ENCODE results near the gene NXPH3.
"Not testable (repeated sequence)": the region's sequence is repeated elsewhere in the genome, so short reads cannot be mapped to it uniquely, and the experiment has no call there.

The NXPH3 gene

DNA sequence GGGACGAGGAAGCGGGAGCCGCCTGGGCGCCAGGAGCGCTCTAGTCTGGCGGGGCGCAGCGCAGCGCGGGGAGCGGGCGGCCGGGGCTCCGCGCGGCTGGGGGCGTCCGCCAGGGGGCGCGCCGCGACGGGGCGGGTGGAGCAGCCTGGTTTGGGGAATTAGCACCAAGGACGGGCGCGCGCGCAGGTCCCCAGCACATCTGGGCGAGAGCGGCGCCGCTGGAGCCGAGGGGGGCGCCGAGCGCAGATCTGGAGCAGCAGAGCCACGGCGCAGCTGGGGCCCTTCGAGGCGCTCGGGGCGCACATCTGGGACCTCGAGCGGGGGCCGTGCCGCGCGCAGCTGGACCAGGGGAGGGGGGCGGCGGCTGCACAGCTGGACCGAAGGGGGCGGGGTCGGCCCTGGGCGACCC lies at the start of gene NXPH3:
TSS of gene NXPH3 (plus strand) at position 193 of the 409 bp plus-strand sequence. CDS start 349 bp downstream, outside the sequence.
- peak; percentile 10 to 72 (median 72) for DNase-seq

DNA sequence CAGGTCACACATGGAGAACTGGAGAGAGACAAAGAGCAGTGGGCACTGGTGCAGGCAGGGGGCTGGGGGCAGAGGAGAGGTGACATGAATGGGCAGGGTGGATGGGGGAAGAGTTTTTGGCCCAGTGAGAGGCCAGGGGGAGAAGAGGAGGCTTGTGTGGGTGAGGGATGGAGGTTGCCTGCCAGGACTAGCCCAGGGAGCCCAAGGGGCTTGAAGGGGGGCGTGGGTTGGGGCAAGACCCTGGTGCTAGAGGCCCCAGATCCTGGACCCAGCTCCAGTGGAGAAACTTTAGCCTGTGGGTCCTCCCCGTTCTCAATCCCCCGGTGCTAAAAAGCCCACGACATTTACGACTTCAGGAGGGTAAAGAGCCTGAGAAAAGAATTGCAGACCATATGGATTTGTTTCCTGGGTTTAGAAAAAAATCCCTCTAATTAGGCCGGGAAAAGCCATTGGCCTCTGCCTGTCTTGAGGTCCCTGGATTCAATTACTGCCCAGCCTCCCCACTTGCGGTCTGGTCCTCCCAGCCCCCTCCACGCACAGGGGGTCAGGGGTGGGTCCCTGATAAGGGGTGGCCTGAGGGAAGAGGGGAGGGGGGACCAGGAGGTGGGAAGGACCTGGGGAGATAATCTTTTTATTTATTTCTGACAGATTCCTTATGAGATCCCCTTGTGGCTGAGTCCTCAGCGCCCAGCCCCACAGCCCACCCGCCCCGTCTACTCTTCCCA lies 47.6 kb upstream of the NXPH3 start:
- no peak for DNase-seq

DNA sequence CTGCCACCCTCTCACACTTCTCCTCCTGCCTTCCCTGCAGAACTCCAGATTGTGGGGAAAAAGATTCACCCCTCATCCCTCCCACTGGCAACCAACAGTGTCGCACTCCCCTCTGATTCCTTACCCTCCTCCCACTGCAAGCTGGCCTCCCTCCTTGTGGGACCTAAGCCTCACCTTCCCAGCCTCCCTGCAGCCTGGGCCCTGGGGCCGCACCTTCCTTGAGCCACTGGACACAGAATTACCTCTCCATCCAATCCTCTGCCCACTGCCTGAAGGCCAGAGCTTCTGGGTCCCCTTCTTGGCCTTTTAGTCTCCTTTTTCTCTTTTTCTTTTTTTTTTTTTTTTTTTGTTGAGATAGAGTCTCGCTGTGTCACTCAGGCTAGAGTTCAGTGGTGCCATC lies 46.7 kb upstream of the NXPH3 start:
- no peak for DNase-seq

DNA sequence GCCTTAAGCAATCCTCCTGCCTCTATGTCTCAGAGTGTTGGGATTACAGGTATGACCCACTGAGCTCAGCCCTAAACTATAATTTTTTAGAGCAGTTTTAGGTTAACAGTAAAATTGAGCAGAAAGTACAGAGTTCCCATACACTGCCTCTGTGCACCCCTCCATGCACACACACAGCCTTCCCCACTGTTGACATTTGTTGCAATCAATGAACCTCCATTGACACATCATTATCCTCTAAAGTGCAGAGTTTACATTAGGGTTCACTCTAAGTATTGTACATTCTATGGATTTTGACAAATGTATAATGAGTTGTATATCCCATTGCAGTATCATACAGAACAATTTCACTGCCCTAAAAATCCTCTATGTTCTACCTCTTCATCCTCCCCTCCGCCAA lies 45.6 kb upstream of the NXPH3 start:
- DNase-seq = no peak

DNA sequence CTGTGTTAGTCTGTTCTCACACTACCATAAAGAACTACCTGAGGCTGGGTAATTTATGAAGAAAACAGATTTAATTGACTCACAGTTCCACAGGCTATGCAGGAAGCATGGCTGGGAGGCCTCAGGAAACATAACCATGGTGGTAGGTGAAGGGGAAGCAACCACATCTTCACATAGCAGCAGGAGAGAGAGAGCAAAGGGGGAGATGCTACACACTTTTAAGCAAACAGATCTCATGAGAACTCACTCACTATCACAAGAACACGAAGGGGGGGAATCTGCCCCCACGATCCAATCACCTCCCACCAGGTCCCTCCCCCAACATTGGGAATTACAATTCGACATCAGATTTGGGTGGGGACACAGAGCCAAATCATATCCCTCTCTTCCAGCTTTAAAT lies 31.8 kb upstream of the NXPH3 start:
- no peak for DNase-seq

DNA sequence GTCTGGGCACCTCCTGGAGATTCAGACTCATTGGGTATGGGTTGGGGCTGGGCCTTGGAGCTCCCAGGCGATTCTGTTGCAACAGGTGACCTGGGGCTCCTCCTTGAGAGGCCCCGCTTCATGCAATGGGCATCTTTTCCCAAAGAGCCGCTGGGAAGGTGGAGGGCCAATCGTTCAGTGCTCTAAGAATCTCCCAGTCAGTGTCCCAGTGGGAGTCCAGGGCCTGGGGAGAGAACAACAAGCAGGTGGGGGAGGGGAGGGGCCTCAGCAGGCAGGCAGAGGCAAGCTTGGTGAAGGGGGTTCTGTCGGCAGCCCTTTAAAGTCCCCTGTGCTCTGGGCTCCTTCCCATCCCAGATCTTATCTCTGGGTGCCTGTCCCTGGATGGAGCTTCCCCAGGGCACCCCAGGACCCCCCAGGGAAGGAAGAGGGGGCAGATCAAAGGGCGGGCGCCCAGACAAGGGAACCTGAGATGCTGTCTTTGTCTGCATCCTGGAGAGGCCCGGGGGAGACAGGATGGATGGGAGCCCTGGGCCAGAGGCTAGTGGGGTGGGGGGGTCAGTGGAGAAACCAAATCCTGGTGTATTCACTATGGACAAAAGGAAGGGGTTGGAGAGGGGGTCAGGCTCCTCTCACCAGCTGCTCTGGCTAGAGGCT lies 30.5 kb upstream of the NXPH3 start:
- peak in 1 of 3 experiments; percentile 5 for DNase-seq

DNA sequence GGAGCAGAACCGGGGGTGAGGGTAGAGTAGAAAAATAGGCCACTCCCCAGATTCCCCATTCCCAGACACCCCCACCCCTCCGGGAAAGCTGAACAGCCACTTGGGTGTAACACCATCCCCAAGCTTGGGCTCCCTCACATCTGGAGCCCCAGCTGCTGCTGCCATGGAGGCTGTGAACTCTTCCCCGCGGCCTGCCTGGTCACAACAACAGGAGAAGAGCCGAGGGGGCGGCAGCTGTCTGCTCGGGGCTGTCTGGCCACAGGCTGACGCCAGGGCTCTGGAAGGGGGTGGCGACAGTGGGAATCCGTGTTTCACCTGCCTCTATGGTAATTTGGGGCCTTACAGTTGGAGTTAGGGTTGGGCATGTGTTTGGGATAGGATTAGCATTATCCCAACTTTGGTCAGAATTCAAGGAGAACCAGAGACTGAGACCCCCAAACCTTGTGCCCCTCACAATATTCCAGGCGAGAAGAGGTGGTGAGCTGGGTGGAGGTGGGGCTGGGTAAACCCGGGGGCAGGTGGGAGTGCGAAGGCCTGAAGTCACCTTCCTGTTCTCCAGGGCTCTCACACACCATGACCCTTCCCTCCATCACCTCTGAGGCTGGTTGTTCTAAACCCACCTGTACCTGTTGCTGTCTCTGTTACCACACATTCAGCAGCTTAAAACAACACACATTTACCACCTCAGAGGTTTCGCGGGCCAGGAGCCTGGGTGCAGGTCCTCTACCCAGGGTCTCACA lies 29.7 kb upstream of the NXPH3 start:
- DNase-seq = no peak

DNA sequence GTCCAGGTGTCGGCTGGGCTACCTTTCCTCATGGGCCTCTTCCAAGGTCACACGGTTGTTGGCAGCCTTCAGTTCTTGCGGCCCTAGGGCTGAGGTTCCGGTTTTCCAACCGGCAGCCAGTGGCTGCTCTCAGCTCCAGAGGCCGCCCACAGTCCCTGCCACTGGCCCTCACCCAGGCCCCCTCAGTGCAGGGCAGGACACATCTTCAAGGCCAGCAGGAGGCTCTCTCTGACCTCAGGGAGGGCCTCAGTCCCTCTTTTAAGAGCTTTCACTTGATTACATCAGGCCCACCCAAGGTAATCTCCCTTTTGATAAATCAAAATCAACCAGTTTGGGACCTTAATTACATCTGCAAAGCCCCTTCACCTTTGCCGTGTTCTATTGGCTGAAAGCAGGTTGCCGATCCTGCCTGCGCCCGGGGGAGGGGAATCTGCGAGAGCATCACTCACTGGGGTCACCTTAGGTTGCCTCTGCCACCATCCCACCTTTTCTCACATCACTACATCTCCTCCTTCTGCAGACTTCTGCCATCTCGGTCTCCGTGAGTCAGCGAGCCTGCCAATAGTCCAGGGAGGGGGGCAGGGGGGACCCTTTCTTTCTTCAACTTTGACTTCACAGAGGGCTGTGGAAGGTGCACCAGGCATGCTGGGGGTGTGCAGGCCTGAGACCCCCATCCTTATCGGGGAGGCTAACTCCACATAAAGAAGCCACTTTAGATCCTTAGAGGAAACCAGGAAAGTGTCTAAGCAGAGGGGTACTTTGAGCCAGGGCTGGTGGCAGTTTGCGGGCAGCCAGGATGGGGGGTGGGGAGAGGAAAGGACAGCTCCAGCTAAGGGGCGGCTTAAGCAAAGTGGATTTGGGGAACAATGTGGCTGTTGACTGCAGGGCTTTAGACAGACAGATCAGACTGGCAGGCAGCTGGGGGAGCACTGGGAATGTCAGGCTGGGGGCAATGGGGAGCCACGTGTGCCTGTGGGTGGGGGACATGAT lies 28.8 kb upstream of the NXPH3 start:
- DNase-seq = no peak

DNA sequence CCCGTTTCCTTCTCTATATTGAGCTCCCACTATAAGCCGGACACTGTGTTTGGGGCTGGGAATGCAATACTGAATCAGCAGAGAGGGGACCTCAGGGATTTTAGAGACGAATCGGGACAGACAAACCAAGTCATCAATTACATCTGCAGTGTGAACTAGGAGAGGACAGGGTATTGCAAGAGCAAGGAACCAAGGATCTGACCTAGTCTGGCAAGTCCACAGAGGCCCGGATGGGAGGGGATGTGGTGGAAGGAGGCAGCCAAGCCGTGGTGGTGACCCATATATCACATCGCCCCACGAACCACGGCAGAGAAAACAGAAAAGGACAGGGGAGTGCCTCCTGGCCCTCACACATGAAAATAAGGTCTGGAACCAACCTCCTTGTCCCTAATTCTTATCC lies 28.1 kb upstream of the NXPH3 start:
- DNase-seq = no peak

DNA sequence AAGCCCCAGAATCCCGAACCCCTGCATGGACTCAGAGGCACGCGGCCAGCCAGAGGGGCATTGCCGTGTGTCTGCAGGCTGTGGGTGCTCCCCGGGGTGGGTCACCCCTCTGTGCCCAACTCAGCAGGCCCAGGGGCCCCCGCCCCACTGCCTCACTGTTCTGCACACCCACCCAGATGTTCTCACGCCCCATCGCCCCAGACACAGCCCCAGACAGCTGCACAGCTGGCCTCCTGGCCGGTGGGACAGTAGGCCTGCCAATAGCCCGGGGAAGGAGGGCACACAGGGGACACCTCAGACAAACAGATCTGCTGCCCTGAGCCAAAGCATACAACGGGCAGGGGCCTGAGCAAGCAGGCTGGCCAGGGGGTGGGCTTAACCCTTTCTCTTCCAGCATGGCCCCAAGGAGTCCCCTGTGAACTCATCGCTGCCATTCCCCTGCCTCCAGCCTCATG lies 27.6 kb upstream of the NXPH3 start:
- no peak for DNase-seq

DNA sequence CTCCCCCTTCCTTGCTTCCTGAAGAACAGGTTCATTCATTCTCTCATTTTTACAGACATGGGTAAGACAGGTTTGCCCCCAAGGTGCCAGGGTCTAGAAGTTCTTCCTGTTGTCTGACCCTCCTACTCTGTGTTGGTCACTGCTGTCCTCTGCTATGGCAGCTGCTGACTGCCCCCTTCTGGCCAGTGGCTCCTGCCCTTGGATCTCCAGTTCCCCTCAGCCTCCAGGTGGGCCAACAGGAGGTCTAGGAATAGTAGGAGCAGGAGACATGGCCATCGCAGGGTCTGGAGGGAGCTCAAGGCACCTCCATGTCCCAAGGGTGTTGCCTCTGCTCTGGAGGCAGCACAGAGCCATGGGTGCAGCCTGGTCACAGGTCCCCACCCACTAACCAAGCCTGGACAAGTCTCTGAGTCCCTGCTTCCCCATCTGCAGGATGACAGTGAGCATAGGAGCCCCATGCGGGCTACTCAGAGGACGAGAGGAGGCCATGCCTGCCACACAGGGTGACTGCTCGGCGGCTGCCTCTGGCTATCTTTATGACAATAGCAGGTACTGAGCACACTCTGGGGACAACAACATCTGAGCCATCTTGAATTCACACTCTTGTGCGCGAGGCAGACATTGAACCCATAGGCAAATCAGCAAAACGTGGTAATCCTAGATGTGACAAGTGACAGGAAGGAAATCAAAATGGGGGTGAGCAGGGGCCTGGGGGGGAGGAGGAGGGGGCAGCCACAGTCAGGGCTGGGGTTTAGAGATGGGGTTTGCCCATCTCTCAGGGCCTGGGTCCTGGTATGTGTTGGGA lies 27.0 kb upstream of the NXPH3 start:
- DNase-seq = peak in 1 of 3 experiments; percentile 4

DNA sequence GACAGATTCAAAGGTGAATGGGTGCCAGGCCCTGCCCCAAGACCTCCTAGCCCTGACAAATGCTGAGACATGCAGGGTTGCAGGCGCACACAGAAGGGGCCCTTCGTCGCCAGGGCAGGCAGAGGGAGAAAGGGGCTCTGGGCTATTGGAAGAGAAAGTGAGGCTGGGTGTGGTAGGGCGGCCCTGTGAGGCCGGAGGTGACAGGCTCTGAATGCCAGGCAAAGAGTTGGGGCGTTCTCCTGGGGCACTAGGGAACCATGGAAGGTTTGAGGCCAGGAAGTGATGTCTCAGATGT lies 26.4 kb upstream of the NXPH3 start:
- no peak for DNase-seq

DNA sequence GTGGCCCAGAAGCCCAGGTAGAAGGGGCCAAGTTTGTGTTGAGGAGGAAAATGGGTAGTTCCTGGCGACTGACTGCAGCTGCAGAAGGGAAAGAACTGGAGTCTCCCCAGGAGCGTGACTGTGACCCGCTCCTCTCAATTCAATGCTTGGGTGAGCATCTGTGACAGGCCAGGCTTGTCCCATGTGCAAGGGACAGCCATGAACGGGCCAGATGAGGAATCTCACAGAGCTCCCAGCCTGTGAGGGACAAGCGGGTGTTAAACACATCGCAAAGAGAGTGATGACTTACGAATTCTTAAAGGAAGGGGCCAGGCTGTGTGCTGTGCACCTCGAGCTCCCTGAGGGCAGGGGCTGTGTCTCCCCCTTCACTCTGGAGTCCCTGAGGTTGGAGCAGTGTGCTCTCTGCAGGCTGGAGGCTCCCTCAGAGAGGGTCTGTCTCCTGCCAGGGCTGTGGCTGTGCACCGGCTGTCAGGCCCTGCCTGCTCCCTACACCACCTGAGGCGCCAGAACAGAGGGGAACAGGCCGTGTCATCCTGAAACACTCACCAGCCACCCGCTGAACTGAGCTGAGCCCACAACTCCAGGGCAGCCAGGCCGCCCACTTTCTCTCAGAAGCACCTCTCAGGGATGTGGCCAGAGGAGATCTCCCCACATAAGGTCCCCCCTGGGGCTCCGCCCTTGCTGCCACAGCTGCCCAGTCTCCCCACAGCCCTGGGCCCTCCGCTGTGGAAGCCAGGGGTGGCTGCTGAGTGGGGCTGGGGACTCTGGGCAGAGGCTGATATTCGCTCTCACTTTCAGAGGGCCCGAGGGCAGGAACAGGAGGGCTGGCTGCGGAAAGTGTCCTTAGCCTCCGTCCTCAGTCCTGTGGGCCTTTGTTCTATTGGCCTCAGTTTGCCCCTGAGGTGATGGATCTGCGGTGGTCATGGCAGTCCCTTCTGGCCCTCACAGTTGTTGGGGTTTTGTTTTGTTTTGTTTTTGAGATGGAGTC lies 25.7 kb upstream of the NXPH3 start:
- DNase-seq = no peak

DNA sequence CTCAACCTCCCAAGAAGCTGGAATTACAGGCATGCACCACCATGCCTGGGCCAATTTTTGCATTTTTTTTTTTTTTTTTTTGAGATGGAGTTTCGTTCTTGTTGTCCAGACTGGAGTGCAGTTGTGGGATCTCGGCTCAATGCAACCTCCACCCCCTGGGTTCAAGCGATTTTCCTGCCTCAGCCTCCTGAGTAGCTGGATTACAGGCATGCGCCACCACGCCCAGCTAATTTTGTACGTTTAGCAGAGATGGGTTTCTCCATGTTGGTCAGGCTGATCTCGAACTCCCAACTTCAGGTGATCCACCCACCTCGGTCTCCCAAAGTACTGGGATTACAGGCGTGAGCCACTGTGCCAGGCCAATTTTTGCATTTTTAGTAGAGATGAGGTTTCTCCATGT lies 24.9 kb upstream of the NXPH3 start:
- DNase-seq = not testable (repeated sequence)

DNA sequence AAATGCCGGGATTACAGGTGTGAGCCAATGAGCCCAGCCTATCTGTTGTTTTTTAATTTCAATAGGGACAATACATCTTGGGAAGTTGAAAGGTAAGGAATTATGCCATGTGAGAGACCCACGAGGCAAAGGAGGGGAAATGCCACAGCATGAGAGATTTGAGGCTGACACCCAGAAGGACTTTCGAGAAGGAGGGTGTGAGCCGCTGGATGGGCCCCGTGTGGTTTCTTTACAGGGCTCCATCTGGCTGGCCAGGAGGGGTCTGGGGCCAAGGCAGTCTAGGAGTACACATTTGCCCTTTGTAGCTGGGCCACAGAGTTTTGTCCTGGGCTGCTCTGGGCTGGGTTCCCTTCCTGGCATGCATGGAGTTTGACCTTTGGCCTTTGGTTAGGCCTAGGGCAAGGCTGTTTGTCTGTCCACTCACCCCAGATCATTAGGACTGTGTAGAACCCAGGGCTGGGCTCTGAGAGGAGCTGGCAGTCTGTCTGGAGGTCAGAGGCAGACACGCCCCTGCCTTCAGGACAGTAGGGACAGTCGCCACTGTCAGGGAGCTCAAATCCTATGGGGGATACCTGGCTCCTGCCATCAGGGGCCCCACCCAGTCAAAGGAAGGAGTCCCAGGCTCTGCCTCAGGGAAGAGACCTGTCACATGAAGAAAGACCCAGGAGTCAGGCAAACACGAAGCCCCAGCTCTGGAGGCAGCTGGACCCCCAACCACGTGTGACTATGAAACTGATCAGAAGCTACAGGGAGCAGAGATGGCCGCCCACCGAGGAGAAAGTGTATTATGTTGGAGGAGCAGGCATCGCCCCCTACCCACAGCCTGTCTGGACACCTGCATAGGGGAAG lies 24.2 kb upstream of the NXPH3 start:
- DNase-seq = no peak

DNA sequence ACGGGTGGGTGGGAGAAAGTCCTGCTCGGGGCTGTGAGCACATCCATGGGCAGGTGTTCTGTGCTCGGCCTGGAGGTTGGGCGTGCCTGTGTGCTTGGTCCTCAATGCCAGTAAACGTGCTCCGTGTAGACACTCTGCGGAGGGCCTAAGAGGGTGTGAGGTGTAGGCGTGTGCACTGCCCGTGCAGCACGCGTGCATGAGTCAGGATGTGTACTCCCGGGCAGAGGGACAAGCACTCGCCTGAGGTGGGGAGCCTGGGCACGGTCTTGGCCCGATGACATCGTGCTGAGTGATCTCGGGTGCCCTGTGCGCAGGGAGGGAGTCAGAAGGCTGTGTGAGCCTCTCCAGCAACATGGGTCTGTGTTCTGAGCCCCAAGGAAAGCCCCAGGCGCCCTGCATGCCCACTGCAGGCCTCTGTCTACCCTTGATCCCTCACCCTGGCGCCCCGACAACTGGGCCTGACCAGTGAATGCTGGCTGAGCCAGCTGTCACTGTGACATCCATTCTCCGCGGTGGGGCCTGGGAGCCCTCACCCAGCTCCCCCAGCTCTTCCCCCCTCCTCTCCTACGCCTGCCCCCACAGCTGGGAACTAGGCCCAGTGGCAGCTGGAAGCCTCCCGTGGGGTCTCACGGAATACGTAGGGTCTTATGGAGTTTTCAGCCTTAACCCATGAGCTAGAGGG lies 23.5 kb upstream of the NXPH3 start:
- no peak for DNase-seq

DNA sequence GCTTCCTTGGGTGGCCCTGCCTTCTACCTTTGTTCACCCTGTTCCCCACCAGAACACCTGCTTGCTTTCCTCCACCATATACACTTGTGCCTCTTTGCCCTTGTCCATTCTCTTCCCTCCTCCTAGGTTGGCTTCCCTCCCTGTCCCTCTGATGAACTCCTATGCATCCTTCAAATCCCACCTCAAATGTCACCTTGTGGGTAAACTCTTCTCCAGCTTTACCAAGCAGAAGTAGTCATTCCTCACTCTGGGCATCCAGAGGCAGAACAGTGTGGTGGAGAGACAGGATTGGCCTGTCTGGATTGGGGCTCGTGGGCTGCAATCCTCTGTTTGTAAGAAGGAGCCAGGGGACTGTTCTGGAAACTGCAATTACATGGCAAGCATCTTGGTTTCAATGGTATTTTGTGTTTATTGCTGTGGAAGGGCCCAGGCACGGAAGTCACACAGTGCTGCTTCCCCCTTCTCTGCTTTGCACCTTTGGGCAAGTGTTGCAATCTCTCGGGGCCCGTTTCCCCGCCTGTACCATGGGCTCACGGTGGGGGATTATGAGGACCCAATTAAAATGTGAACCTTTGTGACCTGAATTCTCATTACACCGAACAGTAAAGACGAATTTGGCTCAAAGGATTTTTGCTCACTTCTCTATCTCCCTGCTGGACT lies 21.9 kb upstream of the NXPH3 start:
- no peak for DNase-seq

DNA sequence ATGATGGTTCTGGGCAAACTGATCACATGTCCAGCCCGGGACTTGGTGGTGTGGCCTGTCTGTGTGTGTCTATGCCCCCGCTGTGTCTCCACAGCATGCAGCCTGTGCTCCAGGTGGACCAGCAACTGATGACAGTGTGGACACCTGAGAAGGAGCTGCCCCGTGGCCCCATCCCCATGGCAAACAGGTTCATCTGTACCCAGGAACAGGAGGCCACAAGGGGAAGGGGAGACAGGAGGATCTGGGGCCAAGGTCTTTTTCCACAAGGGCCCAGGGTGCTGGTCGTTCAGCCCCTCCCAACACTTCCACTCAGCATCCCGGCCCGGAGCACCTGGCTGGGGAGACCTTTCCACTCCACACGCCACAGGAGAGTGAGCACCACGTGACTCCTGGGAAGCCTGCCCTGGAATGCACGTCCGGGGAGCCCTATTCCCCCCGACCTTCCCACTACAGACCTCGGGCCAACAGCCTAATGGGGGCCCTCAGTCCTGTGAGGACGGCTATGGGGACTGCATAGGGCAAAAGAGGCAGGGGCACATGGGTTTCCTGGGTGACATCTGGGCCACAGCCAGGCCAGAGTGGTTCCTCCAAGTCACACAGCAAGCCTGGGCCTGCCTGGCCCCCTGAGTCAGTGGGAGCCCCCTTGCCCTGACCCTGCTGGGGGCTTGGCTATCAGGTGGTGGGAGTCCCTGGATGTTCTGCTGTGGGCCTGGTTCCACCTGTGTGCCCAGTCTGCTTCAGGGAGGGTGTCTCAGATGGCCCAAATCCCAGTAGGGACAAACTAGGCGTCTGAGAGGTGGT lies 20.8 kb upstream of the NXPH3 start:
- no peak for DNase-seq

All from NCI-H1417 (cell line).